Measurements from ENCODE around the gene ZNF417. TPM values are rescaled to one million over a fixed set of nuclear protein-coding genes. Genes with fewer than 3 reads are reported as not detected.

Gene ZNF417
- total and polyA plus RNA-seq, 2 donors (not counting 3 experiments of a cell fraction or from before 2014, with no cell fraction given) = 3.1 to 17.8 TPM

- intact Hi-C loops (cut with micrococcal nuclease) = no loop called here
- Histone ChIP-seq H3K9me3 (replicated peaks; ENCODE audit: control insufficient read depth, insufficient read depth, low read length) (peaks cover 2% of the 10 kb centered on the region), H3K9me1 (replicated peaks; ENCODE audit: control insufficient read depth, extremely low read depth, insufficient read depth, low read length) (no peaks in the 10 kb centered on the region), H3K27me3 (ENCODE audit: control insufficient read depth in 2 of 2, insufficient read depth in 2 of 2, low read length in 2 of 2) (no peaks in the 10 kb centered on the region), H4K20me1 (replicated peaks; ENCODE audit: control insufficient read depth, extremely low read depth, insufficient read depth, low read length) (no peaks in the 10 kb centered on the region), H3K9ac (replicated peaks; ENCODE audit: extremely low read depth, insufficient read depth, low read length) (no peak overlapping the region), H3K4me2 (ENCODE audit: insufficient read depth, low read length) (no peak overlapping the region), H3K4me3 (replicated peaks in 1 of 3; ENCODE audit: insufficient read depth in 1 of 3, low read depth in 1 of 3, low read length in 3 of 3) (no peak overlapping the region), H3K4me1 (ENCODE audit: control insufficient read depth, extremely low read depth, insufficient read depth, low read length) (peaks cover 5% of the 10 kb centered on the region), H3K27ac (ENCODE audit: insufficient read depth, low read depth, low read length) (no peak overlapping the region), H3K79me2 (ENCODE audit: control insufficient read depth, insufficient read depth, low read length) (peaks cover 11% of the 10 kb centered on the region), H3K36me3 (ENCODE audit: control insufficient read depth in 2 of 2, extremely low read depth in 1 of 2, insufficient read depth in 2 of 2, low read length in 2 of 2) (peaks cover 0 to 2% of the 10 kb centered on the region in 2 experiments), H2AFZ (ENCODE audit: low read depth, low read length) (no peak overlapping the region)
- BruUV-seq (replicated peaks) = no TSS peak
- no peak for DNase-seq (ENCODE audit: low read depth, low spot score)
- dilution Hi-C loops (cut with MboI; ENCODE audit: extremely low pct_ligation_motif_present, low sequenced_read_pairs) = no loop called here
- ChIA-PET CTCF (no interaction called here), POLR2A (no interaction called here)
- no peak for TF ChIP-seq FOS (IDR thresholded peaks at IDR 0.05; ENCODE audit: borderline replicate concordance, insufficient read depth, low read length)
- TF ChIP-seq EZH2 (IDR thresholded peaks at IDR 0.05; ENCODE audit: borderline replicate concordance, low read depth, low read length, severe bottlenecking) = no peak
- no peak for TF ChIP-seq POLR2AphosphoS5 (IDR thresholded peaks at IDR 0.05; ENCODE audit: insufficient read depth, low read depth, low read length)
- no peak for TF ChIP-seq MAX (IDR thresholded peaks at IDR 0.05; ENCODE audit: insufficient read depth, insufficient read length)
- no peak for TF ChIP-seq JUN (IDR thresholded peaks at IDR 0.05; ENCODE audit: borderline replicate concordance, insufficient read depth, insufficient read length, low read depth)
- no peak for TF ChIP-seq GATA2 (IDR thresholded peaks at IDR 0.05; ENCODE audit: insufficient read depth, insufficient read length, low read depth, low read length)
- TF ChIP-seq POLR2A (IDR thresholded peaks at IDR 0.05; ENCODE audit: low read depth, low read length) = no peak
- TF ChIP-seq CTCF (IDR thresholded peaks at IDR 0.05; ENCODE audit: extremely low read depth in 1 of 2, insufficient read depth in 1 of 2, low read depth in 1 of 2, low read length in 2 of 2) = no peak
- TF ChIP-seq MYC (IDR thresholded peaks at IDR 0.05; ENCODE audit: low read depth, low read length) = no peak
- no peak for FAIRE-seq
Observed at GRCh38 chr19:57914531-57914930, 1.9 kb downstream of the ZNF417 start.

Data from endothelial cell of umbilical vein (primary cell).